Measurements from ENCODE around the gene FOXL2. TPM values are rescaled to one million over a fixed set of nuclear protein-coding genes. Genes with fewer than 3 reads are reported as not detected.

FOXL2 gene
- total and polyA plus RNA-seq, 10 of the 15 experiments (the other 5 are each of a cell fraction or from before 2014, with no cell fraction given): not detected

- ChIA-PET SMC1A (ENCODE audit: uncharacterized antibody, unreplicated experiment) (interaction anchor here (1.0 kb wide), 1 partner anchor 14 kb away, joined by 3 read pairs; no protein-coding TSS in a partner anchor), CTCF (no interaction called here), RAD21 (ENCODE audit: unreplicated experiment) (no interaction called here), POLR2A (no interaction called here)
- TF ChIP-seq CREB1 (IDR thresholded peaks at IDR 0.05; ENCODE audit: low read depth) (no peak), HDAC6 (IDR thresholded peaks at IDR 0.05; ENCODE audit: unreplicated experiment) (no peak), MXI1 (IDR thresholded peaks at IDR 0.05; ENCODE audit: low read depth, low read length) (no peak), DPF2 (IDR thresholded peaks at IDR 0.05) (no peak), CHD2 (IDR thresholded peaks at IDR 0.05; ENCODE audit: borderline replicate concordance, low read depth, low read length) (no peak), CEBPZ (IDR thresholded peaks at IDR 0.05; ENCODE audit: low read depth, low read length) (no peak), HDAC2 (IDR thresholded peaks at IDR 0.05) (no peak), E2F4 (IDR thresholded peaks at IDR 0.05; ENCODE audit: low read depth, low read length) (no peak), ATF3 (IDR thresholded peaks at IDR 0.05; ENCODE audit: borderline replicate concordance, extremely low read depth, low read depth, low read length) (no peak)
- no peak for DNase-seq (ENCODE audit: low read depth, low spot score)
- Histone ChIP-seq H3K27me3 (replicated peaks in 1 of 2; ENCODE audit: control insufficient read depth in 2 of 2, insufficient read depth in 2 of 2, low read length in 1 of 2) (0 out of 4 replicates have a peak, but pooled peaks cover 0 to 5% of the 10 kb centered on the region in 2 experiments), H3K4me2 (ENCODE audit: control insufficient read depth, insufficient read depth) (no peak overlapping the region), H3K27ac (ENCODE audit: control insufficient read depth, insufficient read depth) (no peak overlapping the region), H2AFZ (ENCODE audit: control insufficient read depth, low read depth, low read length) (no peak overlapping the region), H3K4me3 (no peak overlapping the region), H3K9me3 (replicated peaks; ENCODE audit: control insufficient read depth, insufficient read depth, low read length) (no peaks in the 10 kb centered on the region), H3K79me2 (ENCODE audit: control insufficient read depth, insufficient read depth, low read length) (no peaks in the 10 kb centered on the region), H4K20me1 (ENCODE audit: control insufficient read depth, insufficient read depth) (no peaks in the 10 kb centered on the region), H3K9ac (ENCODE audit: control insufficient read depth, insufficient read depth, low read length) (no peak overlapping the region), H3K4me1 (ENCODE audit: control insufficient read depth, insufficient read depth, low read length) (no peaks in the 10 kb centered on the region), H3K36me3 (ENCODE audit: control insufficient read depth in 2 of 2, insufficient read depth in 2 of 2, low read length in 1 of 2) (no peaks in the 10 kb centered on the region)
- BruUV-seq (replicated peaks): no TSS peak
- ATAC-seq: no peak
- in situ Hi-C loops (cut with MboI) (no loop called here), intact Hi-C loops (cut with micrococcal nuclease; ENCODE audit: unreplicated experiment) (no loop called here)
- 17% methylated on average over 3 of the region's 3 CpGs for WGBS (ENCODE audit: insufficient coverage, insufficient replicate concordance, low lambda C conversion rate, missing lambda C conversion rate)
- no peak for FAIRE-seq
Measured at GRCh38 chr3:138984816-138985215, 37.9 kb upstream of the FOXL2 start.
